COLO668 (cell line): ENCODE measurements around the gene TSPAN4.

Experiments
- DNase-seq: peaks from one replicate; lab custom pipeline; 2025; ENCODE audit not compliant: unreplicated experiment; lab: John Stamatoyannopoulos, UW

Gene TSPAN4

DNA sequence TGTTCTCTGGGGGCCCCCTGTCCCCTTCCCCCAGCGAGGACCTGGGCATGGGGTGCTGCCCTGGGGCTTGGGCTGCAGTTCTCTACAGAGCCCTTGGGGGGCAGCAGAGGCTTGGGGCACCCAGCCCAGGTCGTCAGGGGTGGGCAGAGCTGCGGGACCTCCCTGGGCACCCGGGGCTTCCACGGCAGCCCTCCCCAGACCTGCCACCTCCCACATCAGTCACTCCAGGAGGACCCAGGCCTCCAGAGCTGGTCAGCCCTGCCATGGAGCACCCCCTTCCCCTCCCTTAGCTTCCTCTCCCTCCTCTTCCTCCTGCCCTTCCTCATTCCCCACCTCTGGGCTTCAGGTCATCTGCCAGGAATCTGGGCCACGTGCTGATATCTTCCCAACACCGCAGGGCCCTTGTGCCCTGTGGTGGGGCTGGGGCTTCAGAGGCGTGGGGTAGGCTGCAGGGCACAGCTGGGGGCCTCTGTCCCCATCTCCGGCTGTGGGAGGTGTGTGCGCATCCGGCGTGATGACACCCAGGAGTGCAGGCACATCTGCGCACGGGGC is 5.8 kb downstream of the TSPAN4 start:
- DNase-seq = peak; percentile 17

DNA sequence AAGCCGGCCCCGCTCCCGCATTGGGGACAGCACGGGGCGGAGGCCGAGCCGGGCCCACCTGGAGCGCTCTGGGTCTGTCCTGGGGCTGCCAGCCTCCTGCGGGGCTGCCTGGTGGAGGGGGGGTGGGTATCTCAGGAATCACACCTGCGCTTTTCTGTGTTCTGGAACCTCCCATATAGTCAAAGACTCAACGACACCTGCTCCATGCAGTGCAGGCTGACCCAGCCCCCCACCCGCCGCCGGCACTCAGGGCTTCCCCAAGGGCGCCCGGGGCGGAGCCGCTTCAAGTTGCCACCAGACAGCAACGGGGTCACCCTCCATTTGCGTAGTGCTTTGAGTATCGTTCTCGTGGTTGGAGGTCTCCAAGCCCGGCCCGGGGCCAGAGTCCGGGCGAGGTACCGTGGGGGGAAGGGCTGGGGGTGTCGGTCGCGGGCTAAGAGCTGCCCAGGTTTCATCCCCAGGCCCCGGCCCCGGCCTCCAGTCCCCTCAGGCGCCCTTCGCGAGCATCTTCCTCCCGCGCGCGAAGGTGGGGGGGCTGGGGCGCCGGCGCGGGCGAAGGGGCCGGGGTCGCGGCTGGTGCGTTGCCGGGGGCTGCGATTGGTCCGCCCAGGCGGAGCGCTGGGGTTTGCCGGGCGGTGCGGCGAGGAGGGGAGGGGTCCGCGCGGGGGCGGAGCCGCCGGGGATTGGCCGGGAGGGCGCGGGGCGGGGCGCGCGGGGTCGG is 6.6 kb downstream of the TSPAN4 start:
- peak; percentile 39 for DNase-seq

DNA sequence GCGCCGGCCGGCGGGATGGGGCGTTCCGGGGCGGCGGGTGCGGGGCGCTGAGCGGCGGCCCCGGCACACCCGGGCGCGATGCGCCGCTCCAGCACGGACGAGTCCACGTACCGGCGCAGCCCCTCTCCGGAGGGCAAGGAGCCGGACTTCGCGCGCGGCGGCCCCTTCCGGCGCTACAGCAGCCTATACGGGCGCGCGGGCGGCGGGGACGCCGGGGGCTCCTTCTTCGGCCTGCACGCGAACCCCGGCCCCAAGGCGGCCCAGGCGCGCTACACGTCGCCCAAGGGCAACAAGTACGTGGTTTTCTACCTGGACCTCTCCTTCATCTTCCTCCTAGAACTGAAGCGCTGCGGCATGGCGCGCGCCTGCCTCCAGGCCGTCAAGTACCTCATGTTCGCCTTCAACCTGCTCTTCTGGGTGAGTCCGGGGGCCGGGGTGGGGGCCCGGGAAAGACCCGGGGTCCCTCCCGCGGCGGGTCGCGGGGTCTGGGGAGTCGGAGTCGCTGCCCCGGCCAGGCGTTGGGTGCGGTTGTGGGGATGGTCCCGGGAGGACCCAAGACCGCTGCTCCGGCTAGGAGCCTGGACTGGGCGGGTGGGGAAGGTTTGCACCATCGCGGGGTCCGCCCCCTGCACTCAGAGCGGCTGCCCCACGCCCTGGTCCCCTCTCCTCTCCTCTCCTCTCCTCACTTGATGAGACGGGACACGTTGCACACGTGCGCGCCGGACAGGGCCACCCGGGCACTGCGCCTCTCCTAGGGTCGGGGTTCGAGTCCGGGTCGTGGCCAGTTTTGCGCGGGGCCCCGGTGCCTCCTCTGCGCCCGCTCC is 7.5 kb downstream of the TSPAN4 start:
- no peak for DNase-seq

DNA sequence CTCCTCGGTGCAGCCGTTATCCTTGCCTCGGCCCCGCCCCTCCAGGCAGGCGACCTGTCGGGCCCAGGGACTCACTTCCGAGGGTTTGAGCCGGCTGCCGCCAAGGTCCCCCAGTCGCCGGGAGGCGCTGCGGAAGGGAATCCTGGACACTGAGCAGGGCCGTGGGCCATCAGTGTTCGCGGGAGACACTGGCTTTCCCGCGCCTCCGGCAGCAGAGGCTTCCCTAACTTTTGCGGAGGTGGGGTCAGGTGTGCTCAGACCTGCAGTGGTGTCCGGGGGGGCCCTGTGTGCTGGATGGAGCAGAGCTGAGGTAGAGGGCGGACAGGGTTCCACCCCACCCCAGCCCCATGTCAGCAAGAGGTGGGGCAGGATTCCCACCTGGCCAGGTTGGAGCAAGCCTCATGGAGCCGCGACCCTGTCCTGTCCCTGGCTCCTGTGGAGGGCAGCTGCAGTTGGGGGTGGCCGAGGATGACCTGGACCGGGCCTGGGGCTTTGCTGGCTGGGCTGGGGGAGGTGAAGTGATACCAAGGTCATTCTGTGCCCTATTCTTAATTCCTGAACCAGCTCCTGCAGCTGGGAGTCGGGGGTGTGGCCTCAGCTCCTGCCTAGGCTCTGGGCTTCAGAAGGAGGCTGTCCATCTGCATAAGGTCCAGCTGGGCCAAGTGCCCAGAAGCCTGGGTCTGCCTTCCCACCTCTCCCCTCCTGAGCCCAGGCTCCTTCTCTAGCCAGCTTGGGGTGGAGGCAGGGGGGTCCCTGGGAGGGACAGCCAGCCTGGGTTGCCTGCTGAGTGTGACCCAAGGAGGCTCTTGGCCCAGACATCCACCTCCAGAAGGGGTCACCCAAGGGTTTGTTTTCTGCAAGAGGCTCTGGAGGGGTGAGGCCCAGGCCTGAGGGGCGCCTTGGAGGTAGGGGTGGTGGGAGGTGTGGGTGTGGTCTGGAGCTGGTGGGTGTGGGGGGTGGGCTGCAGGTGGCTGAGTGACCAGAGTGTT is 8.4 kb downstream of the TSPAN4 start:
- DNase-seq = no peak

DNA sequence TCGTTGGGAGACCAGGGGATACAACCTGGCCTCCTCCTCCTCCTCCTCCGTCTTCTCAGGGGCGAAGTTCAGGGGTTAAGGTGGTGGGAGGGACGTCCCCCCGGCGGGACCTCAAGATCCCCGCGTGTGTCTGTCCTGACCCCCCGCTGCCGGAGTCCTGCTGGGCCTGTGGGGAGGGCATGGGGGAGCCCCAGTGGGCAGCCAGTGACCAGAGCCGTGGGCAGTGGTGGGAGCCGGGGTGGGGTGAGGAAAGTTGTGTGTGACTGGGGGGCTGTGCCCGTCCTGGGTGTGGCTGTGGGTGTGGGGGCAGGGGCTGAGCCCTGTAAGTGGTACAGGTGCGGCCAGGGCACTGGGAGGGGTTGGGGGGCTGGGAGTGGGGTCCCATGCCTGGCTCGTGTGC is 10.1 kb downstream of the TSPAN4 start:
- DNase-seq = no peak

DNA sequence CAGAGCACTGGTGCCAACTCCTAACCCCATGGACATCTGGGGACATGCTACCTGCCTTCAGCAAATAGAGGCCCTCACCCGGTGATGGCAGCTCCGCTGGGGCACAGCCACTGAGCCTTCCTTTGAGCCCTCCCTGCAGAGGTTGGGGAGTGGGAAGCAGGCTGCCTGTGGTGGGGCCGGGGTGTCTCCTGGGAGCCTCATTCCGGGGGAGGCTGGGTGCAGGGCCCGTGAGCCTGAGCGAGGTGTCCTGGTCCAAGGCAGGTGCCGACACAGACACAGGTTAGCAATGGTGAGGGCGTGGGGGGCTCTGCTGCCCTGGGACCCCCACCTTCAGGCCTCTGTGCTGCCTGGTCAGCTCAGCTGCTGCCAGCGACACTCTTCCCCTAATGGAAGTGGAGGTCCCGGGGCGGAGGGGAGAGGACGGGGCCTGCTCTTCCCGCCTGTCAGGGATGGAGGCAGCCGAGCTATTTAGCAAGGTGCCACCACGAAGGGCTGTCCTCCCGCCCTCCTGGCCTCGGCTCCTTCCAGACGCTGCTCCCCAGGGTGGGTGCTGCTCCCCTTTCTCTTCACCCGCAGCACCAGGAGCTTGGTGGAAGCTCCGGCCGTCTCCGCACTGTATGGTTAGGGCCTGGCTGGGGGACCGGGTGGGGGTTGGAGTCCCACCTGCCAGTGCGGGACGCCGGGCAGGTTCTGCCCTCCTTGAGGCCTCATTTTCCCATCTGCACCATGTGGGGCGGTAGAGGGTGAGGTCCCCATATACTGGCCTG is 11.2 kb downstream of the TSPAN4 start:
- no peak for DNase-seq

DNA sequence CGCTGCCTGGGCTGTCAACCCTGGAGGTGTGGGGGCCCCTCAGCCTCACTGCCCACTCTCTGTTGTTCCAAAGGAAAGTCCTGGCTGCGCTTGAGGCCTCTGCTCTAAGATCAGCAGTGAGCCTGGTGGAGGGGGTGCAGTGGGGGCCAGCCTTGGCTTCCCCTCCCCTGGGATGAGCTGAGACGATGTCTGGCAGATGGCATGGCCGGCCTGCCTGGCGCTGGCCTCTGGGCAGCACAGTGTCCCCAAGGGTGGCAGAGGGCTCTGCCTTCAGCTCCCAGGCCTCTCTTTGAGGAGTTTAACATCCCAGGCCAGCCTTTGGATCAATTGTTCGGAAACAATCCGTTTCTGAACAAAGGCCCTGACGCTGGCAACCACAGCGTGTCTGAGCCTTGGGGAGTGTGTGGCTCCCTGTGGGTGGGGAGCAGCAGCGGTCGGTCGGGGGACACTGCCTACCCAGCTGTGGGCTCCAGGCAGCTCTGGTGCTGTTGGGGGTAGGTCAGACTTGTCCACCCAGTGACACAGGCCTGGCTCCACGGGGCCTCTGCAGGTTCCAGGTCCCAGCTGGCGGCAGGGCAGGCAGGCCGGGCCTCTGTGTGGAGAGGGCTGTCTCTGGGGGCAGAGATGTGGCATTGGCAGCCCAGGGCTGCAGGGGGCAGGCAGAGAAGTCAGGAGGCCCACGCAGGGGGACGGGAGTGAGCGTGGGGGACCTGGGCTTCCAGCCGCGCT is 12.1 kb downstream of the TSPAN4 start:
- DNase-seq = no peak

DNA sequence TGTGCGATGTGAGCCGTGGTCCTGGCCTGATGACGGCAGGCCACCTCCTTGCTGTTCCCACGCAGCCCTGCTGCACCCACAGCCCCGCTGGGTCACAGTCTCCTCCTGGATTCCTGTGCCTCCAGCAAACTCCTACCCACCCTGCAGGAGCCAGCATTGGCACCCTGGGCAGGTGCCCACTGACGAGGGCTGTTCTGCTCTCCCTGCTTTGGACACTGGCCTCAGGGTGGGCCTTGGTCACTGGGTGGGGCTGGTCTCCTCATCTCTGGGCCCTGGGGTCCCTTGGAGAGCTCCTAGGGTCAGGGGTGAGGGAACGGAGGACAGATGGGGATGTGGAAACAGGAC is 12.7 kb downstream of the TSPAN4 start:
- no peak for DNase-seq

DNA sequence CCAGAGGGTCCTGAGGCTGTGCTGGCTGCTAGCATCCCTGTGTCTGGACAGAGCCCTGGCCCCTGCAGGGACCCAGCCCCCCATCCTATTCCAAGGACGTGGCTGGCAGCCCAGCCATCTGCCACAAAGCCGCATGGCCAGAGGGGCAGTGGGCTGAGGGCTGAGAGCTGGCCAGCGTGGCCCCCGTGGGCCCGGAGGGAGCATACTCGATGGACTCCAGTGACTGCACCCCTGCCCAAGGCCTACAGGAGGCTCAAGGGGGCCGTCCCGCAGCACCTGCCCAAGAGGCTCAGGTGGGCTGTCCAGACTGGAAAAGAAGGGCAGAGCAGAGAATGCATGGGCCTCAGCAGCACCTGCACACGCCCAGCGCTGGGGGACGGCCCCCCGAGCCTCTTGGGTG is 13.1 kb downstream of the TSPAN4 start:
- DNase-seq = no peak

DNA sequence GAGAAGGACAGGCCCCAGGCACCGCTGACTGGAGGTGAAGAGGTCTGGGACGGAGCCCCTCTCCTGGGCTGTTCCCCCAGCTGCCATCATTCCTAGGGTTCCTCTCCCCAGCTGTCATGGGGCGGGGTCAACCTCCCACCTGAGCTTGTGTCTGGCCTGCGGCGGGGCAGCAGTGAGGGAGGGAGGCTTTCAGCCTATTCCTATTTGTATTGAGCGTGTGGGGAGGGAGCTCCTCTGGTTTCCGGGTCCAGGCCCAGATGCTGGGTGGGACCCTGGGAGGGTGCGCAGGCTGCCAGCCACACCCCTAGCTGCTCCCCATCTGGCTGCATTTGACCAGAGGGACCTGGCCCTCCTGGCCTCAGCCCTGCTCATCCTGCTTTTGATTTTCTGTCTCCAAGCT is 13.7 kb downstream of the TSPAN4 start:
- no peak for DNase-seq

DNA sequence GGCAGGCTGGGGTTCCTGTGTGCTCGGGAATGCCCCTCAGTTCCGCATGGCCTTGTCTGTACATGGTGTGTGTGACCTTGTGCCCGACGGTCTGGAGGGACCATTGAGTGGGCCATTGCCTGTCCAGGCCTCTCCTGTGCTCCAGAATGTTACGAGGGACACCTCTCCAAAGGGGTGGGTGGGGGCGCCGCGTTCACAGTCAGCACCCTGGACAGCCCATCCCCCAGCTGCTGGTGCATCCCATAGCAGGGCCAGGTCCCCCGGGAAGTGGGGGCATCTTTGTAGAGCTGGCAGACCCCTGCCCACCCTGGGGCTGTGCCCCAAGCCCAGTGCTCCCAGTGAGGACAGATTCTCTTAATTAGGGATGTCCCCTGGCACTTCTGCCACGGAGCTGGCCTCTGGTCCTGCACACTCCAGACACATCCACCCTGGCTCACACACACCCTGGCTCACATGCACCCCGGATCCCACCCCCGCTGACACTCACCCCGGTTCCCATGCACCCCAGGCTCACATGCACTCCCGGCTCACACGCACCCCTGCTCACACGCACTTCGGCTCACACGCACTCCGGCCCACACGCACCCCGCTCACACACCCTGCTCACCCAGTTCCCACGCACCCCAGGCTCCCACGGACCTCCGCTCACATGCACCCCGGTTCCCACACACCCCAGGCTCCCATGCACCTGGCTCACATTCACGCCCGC is 15.6 kb downstream of the TSPAN4 start:
- no peak for DNase-seq

DNA sequence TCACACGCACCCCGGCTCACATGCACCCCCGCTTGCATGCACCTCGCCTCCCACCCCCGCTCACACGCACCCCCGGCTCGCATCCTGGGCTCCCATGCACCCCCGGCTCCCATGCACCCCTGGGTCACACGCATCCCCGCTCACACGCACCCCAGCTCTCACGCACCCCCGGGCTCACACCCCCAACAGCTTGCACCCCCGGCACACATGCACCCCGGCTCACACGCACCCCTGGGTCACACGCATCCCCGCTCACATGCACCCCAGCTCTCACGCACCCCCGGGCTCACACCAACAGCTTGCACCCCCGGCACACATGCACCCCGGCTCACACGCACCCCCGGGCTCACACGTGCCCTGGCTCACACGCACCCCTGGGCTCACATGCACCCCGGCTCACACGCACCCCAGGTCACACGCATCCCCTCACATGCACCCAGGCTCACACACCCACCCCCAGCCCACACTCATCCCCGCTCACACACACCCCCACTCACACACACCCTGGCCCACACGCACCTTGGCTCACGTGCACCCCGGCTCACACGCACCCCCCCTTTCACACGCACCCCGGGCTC is 16.2 kb downstream of the TSPAN4 start:
- no peak for DNase-seq

DNA sequence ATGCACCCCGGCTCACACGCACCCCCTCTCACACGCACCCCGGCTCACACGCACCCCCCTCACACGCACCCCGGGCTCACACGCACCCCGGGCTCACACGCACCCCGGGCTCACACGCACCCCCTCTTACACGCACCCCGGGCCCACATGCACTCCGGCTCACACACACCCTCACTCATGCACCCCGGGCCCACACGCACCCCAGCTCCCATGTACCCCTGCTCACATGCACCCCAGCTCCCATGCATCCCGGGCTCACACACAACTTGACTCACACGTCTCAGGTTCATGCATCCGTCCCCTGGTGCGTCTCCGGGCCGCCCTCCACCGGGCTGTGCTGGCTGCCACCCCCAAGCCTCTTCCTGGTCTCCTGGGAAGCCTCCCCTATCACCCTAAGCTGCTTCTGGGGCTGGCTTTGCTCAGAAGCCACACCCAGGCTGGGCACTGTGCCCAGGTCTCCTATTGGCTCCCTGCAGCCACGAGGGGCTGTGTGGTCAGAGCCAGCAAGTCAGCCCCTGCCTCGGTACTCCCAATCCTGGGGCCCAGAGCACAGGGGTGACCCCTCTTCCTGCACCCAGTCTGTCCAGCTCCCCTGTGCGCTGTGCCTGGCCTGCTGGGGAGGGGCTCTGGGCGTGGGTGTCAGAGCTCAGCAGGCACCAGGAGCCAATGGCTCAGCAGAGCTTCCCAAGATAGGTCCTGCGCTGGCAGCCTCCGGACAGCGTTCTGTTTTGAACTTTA is 16.9 kb downstream of the TSPAN4 start:
- DNase-seq = peak; percentile 63

DNA sequence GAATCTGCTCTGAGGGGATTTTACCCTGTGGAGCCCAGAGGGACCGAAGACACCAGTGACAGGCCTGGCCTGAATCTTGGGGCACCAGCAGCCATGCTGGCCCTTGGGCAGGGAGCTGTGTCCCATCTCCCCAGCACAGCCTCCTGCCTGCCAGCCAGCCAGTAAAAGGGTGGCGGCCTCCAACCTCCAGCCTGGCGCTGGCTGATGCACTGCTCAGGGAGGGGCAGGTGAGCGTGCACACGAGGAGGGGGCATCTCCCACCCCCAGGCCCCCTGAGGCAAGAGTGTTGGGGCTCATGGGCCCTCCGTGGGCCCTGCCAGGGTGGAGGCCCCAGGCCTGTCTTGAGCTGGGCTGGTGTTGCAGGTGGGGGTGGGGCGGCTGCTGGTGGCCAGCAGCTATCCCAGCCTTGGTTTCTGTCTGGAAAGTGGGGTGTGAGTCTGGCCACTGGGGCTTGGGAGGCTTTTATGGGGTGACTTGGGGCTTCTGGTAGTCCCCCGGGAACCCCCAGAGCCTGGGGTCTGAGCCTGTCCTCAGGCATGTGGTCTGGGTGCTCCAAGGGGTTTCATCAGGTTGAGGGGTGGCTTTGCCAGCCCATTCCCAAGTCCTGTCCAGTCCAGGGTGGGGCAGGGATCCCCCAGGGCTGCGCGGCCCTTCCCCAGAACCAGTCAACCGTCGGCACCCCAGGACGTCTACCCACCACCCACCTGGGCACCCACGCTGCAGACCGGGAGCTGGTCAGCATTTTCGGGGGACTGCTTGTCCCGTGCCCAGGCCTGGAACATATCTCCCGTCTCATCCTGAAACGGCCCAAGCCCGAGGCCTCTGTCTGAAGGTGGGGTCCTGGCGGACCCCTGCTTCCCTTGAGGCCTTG is 17.8 kb downstream of the TSPAN4 start:
- DNase-seq = no peak

DNA sequence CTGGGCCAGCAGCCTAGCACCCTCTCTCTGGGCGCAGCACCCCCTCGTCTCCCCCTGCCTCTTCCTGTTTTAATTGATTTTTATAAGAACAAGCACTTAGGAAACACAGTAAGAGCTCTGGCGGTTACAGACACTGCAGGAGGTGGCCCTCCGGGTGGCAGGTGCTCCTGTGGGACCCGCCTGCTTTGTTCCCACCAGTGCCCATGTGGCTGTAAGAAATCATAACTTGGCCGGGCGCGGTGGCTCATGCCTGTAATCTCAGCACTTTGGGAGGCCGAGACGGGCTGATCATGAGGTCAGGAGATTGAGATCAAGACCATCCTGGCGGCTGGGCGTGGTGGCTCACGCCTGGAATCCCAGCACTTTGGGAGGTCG is 18.4 kb downstream of the TSPAN4 start:
- DNase-seq = peak; percentile 4

DNA sequence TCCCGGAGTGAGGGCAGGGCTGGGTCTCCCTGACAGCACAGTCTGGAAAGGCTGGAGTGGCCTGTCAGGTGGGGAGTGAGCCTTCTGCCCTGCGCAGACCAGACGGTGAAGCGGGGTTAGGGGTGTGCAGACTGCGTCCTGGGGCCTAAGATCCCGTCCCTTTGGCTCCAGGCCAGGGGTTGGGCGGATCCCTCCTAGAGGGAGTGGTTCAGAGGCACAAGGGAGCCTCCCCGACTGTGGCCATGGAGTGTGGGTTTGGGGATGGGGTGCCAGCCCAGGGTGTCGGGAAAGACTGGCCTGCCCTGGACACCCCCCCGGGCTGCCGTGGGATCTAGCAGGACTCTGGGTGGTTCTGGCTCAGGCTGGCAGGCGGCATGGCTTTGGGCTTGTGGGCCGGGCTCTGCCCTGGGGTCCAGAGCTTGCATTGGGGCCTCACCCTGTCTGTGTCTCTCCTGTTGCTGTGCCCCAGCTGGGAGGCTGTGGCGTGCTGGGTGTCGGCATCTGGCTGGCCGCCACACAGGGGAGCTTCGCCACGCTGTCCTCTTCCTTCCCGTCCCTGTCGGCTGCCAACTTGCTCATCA is 19.5 kb downstream of the TSPAN4 start:
- peak; percentile 27 for DNase-seq

DNA sequence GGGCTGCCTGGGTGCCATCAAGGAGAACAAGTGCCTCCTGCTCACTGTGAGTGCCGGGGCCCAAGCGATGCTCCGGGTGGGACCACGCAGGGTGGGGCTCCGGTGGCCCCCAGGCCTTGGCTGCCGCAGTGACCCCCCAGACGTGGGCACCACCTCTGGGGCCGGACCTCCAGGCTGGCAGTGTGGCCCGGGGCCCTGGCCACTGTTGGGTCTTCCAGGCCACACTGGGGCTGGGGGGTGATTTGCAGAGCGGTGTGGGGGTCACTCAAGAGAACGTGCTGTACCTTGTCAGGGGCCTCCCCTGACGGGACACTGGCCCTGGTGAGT is 20.0 kb downstream of the TSPAN4 start:
- no peak for DNase-seq
